Stimulated activated CD8-positive, alpha-beta memory T cell treated with anti-CD3 and anti-CD28 coated beads, Interleukin-4, amount 100 ng/mL, for 48 hours (primary cell): Measurements from ENCODE around the gene GLCCI1.

ENCODE experiments used
- DNase-seq: peaks from one replicate; pipeline ENCODE4 v3.0.0-alpha.2; 2020

The GLCCI1 gene

DNA sequence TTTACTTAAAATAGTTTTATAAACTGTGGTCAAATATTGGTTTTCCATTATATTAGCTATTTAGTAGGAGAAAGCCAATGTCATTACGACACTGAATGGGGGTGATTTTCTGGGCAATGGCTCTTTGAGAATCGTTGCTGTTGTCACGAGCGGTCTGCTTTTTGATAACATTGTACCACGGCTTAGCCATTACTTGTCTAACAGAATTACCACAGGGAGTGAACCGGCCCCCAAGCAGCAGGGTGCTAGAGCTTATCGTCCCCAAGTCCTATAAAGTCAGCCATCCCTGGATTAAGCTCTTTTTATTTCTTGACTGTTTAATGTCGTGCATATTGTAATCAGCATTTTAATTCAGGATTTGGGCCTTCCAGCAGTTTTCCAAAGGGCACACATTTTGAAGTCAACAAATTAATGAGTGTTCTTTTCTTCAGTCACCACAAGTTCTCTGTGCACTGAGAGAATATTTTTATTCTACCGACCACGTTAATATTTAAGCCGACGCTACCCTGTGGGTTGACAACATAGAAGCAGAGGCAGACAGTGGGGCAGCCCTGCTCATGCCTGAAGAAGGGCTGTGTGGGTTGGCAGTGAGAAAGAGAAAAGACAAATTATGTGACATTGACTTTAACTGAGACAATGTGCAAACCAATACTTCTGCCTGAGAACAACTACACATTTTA, 167.6 kb downstream of the GLCCI1 start:
- no peak for DNase-seq
